MV-4-11 (cell line): ENCODE results near the gene DCLRE1C.
"Not testable (repeated sequence)": the region's sequence is repeated elsewhere in the genome, so short reads cannot be mapped to it uniquely, and the experiment has no call there.

ENCODE experiments used
- DNase-seq: peaks from one replicate; lab custom pipeline; 2025; lab: John Stamatoyannopoulos, UW

Gene DCLRE1C

GRCh38 chr10:14945108-14945507 lies 8.8 kb downstream of the DCLRE1C start:
- DNase-seq: no peak

DNA sequence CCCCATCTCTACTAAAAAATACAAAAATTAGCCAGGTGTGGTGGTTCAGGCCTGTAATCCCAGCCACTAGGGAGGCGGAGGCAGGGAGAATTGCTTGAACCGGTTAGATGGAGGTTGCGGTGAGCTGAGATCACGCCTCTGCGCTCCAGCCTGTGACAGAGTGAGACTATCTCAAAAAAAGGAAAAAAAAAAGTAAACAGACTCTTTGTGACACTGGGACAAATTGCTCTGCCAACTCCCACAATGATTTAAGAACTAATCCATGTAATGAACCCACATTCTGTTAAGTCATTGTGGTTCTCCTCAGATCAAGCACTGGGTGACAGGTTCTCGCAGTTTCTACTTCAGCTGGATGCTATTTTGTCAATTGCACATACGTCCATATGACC lies 11.0 kb downstream of the DCLRE1C start:
- DNase-seq: peak; percentile 48

DNA sequence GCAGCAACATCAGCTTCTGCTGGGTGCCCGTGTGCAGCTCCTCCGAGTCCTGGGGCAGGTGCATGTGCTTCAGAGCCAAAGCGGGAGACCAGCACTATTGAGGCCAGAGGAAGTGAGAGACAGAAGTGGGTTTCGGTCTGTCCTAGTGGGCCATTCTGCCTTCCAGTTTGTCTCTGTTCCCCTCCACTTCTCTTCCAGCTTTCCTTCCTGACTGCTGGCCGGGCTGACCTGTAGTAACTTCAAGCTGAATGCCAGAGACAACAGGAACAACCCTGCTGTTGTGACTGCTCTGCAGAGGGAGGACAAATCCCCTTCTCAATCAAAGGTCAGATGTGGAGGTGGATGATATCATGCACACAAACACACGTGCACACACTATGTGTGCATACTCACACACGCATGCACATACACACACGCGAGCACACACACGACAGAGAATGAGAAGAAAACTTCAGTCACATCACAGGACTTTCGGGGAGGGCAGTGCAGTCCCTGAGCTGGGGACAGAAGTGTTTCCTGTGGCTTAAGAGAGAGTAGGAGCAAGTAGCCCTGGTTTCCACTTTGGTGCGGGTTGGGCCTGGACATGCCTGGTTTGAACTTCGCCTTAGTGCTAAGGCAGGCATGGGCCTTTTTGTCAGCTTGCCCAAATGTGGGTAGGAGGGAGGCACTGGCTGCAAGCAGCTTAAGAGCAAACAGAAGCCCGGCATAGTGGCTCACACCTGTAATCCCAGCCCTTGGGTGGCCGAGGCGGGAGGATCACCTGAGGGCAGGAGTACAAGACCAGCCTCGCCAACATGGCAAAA lies 11.5 kb downstream of the DCLRE1C start:
- peak; percentile 63 for DNase-seq

DNA sequence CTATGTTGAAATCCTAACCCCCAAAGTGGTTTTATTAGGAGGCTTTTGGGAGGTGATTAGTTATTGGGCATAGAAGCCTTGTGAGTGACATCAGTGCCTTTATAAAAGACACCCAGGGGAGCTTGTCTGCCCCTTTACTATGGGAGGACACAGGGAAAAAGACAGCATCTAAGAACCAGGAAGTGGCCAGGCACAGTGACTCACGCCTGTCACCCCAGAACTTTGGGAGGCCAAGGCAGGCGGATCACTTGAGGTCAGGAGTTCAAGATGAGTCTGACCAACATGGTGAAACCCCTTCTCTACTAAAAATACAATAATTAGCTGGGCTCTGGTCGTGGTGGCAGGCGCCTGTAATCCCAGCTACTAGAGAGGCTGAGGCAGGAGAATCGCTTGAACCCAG lies 14.9 kb downstream of the DCLRE1C start:
- DNase-seq: peak; percentile 87

- no peak for DNase-seq
Observed at GRCh38 chr10:14936584-14936983, 17.3 kb downstream of the DCLRE1C start.

DNA sequence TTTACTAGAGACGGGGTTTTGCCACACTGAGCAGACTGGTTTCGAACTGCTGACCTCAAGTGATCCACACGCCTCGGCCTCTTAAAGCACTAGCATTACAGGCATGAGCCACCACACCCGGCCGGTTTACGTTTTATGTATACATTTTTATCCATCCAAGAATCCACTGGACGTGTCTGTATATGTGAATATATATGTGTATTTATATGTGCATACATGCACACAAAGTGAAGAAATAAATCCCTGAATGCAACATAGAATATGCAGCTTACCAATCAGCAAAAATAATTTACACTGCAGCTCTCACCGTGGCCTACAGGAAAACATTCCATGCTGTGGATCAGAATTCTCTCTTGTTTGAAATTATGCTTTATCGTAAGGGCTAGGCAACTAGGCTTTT lies 23.3 kb downstream of the DCLRE1C start:
- DNase-seq: no peak

GRCh38 chr10:14926722-14927416 lies 27.0 kb downstream of the DCLRE1C start:
- peak; percentile 75 for DNase-seq

- DNase-seq: no peak
Observed at GRCh38 chr10:14926061-14926470, 27.8 kb downstream of the DCLRE1C start.

DNA sequence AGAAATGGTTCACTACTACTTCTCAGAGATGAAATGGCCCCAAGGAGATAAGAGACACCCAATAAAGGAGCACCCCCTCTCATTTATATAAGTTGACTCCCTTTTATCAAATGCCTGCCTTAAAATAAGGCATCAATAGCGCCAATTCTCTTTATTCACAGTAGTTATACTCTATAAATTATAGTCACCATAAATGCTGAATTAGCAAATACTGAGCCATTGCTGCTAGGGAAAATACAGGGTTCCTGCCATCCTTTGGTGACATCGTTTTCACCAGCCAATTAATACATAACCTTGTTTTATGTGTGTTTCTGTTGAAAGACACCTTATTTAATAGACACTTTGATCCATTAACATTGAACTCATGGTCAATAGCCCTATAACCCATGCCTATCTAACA lies 28.6 kb downstream of the DCLRE1C start:
- DNase-seq: no peak

DNA sequence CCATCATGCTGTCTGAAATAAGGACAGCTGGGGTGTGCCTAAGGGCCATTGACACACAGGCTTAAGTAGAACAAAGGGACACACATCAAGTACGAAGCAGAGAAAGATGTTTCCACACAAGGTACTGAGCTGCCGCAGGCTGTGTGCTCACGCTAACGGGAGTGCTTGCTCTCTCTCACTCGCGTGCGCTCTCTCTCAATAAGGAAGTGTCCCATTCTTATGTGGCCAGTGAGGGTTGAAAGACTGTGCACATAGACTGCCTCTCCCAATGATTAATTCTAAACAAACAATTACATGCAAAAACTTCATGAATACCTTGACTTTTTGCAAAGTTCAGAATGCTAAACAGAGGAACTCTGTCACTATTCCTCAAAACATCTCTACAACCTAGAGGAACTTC lies 29.9 kb downstream of the DCLRE1C start:
- DNase-seq: peak; percentile 11

- no peak for DNase-seq
Observed at GRCh38 chr10:14918964-14919363, 34.9 kb downstream of the DCLRE1C start.

GRCh38 chr10:14917827-14918226 lies 36.1 kb downstream of the DCLRE1C start:
- no peak for DNase-seq

GRCh38 chr10:14916600-14916999 lies 37.3 kb downstream of the DCLRE1C start:
- DNase-seq: no peak

DNA sequence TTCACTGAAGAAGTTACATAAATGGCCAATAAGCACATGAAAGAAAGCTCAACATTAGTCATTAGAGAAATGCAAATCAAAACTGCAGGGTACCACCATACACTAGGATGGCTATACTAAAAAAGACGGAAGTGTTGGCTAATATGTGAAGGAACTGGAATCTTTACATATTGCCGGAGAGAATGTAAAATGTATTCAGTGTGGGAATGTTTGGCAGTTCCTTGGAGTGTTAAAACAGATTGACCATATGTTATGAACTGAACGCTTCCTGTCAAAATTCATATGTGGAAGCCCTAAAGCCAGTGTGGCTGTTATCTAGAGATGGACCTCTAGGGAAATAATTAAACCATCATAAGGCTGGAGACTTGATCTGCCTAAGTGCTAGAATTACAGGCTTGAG lies 42.1 kb downstream of the DCLRE1C start:
- no peak for DNase-seq

DNA sequence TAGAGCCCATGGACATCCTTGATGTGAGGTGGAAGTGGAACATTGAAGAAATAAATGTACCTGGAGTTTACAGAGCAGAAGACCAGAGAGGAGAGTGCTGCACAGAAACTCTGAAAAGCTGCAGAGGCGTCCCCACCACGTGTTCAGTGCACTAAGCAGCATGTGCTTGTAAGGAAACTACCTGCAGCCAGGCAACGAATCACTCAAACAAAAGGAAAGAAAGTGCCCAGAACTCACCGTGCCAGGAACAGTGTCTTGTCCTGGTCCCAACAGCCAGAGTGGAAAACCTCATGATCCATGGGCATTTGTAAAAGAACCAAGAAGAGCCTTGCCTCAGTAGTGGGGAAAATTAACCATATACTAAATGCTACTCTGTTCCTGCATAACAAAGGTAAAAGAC lies 42.9 kb downstream of the DCLRE1C start:
- no peak for DNase-seq

- DNase-seq: no peak
Observed at GRCh38 chr10:14909101-14909500, 44.8 kb downstream of the DCLRE1C start.

- not testable (repeated sequence) for DNase-seq
Observed at GRCh38 chr10:14907591-14907990, 46.3 kb downstream of the DCLRE1C start.

- DNase-seq: no peak
Observed at GRCh38 chr10:14906765-14907164, 47.1 kb downstream of the DCLRE1C start.

DNA sequence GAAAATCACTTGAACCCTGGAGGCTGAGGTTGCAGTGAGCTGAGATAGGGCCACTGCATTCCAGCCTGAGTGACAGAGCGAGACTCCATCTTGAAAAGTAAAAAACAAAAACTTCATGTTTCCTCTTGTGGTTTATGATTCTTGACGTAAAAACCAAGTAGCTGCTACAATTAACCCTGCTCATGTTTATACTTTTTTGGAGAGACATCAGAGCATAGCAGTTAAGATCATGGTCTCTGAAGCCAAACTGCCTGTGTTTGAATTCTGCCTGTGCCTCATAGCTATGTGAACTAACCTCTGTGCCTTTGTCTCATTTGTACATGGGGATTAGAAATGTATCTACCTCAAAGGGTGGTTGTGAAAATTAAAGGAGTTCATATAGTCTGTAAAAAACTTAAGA lies 48.0 kb downstream of the DCLRE1C start:
- DNase-seq: no peak

DNA sequence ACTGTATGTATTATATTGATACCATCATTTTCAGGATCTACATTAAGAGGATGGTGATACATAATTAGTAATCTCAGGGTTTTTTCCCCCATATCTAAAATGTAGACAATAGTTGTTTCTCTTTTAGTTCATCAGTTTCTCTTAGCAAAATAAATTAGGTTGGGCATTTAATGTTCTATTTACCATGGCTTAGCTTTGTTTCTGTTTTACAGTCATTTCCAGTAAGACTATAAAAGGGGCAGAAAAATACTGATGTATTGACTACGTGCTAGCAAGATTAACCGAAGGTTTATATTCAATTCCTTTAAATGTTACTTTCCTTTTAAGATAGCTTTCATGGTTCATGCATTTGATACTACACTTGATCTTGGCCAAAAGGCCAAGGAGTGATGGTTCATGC lies 49.0 kb downstream of the DCLRE1C start:
- no peak for DNase-seq

GRCh38 chr10:14904316-14904732 lies 49.6 kb downstream of the DCLRE1C start:
- peak; percentile 15 for DNase-seq

- no peak for DNase-seq
Observed at GRCh38 chr10:14891151-14891550, 62.7 kb downstream of the DCLRE1C start.

DNA sequence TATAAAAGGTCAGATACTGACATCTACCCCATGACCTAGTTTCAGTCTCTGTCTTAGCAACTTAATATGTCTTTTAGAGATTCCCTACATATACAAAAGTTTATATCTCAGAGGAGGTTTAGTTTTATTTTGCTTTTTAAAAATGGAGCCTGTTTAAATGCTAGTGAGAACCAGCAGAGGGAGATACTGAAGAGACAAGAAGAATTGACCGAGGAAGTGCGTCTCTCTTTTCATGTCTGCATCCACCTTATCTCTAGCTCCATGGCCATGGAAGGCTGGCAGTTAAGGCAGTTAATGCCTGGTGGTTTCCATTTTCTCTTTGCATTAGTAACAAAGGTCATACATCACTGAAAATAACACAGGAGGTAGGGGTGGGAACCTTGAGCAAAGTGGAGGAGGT lies 64.6 kb downstream of the DCLRE1C start:
- DNase-seq: peak; percentile 22

- DNase-seq: peak; percentile 62
Observed at GRCh38 chr10:14884082-14884481, 69.8 kb downstream of the DCLRE1C start.
